Measurements from ENCODE around the gene GAL3ST2.

GAL3ST2 gene

GRCh38 chr2:241733391-241734207, 43.0 kb upstream of the GAL3ST2 start:
- peak overlapping the region; percentile 48 for H3K4me3 ChIP-seq (ENCODE audit: low read depth, low read length)
- no peak for TF ChIP-seq CTCF (IDR thresholded peaks at IDR 0.05; ENCODE audit: low read depth, low read length, missing control alignments)
- DNase-seq (ENCODE audit: low read depth): no peak

- TF ChIP-seq CTCF (IDR thresholded peaks at IDR 0.05; ENCODE audit: low read depth, low read length, missing control alignments): peak; percentile 22
- DNase-seq (ENCODE audit: low read depth): no peak
- peak overlapping the region; percentile 48 for H3K4me3 ChIP-seq (ENCODE audit: low read depth, low read length)
Observed at GRCh38 chr2:241734208-241734466, 42.5 kb upstream of the GAL3ST2 start.

GRCh38 chr2:241734467-241735208, 42.0 kb upstream of the GAL3ST2 start, which contains the start of gene D2HGDH:
TSS of gene D2HGDH (plus strand) at chr2:241734630. CDS start at chr2:241735225, 595 bp downstream.
- TF ChIP-seq CTCF (IDR thresholded peaks at IDR 0.05; ENCODE audit: low read depth, low read length, missing control alignments): no peak
- peak within 1 kb of the TSS; percentile 92 for H3K4me3 ChIP-seq (ENCODE audit: low read depth, low read length)
- DNase-seq (ENCODE audit: low read depth): no peak

GRCh38 chr2:241736111-241736510, 40.5 kb upstream of the GAL3ST2 start:
- H3K4me3 ChIP-seq (ENCODE audit: low read depth, low read length): no peak overlapping the region; the same call in 1 of the 2 replicates
- DNase-seq (ENCODE audit: low read depth): no peak
- TF ChIP-seq CTCF (IDR thresholded peaks at IDR 0.05; ENCODE audit: low read depth, low read length, missing control alignments): no peak

GRCh38 chr2:241738040-241738686, 38.5 kb upstream of the GAL3ST2 start:
- DNase-seq (ENCODE audit: low read depth): no peak
- no peak overlapping the region for H3K4me3 ChIP-seq (ENCODE audit: low read depth, low read length)
- TF ChIP-seq CTCF (IDR thresholded peaks at IDR 0.05; ENCODE audit: low read depth, low read length, missing control alignments): no peak

GRCh38 chr2:241739177-241739576, 37.4 kb upstream of the GAL3ST2 start:
- TF ChIP-seq CTCF (IDR thresholded peaks at IDR 0.05; ENCODE audit: low read depth, low read length, missing control alignments): no peak
- no peak for DNase-seq (ENCODE audit: low read depth)
- H3K4me3 ChIP-seq (ENCODE audit: low read depth, low read length): no peak overlapping the region

Measured in GM12864 (cell line).